MM.1S (cell line): ENCODE measurements around the gene SHFL.

Source experiments
- EZH2phosphoT487 ChIP-seq: fragments of 300-600 bp; sonication (generic); IDR thresholded peaks from 2 replicates; pipeline ENCODE4 v1.6.1; 2018; ENCODE audit warnings: antibody characterized with exemption, low read length
- TF ChIP-seq, protein P1 (sequence below): fragments of 300-600 bp; sonication (generic); IDR thresholded peaks from 2 replicates; pipeline ENCODE4 v1.5.1; 2016; ENCODE audit warnings: antibody characterized with exemption, low read length, mixed read lengths

- TF ChIP-seq, protein P1, sequence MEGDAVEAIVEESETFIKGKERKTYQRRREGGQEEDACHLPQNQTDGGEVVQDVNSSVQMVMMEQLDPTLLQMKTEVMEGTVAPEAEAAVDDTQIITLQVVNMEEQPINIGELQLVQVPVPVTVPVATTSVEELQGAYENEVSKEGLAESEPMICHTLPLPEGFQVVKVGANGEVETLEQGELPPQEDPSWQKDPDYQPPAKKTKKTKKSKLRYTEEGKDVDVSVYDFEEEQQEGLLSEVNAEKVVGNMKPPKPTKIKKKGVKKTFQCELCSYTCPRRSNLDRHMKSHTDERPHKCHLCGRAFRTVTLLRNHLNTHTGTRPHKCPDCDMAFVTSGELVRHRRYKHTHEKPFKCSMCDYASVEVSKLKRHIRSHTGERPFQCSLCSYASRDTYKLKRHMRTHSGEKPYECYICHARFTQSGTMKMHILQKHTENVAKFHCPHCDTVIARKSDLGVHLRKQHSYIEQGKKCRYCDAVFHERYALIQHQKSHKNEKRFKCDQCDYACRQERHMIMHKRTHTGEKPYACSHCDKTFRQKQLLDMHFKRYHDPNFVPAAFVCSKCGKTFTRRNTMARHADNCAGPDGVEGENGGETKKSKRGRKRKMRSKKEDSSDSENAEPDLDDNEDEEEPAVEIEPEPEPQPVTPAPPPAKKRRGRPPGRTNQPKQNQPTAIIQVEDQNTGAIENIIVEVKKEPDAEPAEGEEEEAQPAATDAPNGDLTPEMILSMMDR = no peak
- no peak for TF ChIP-seq EZH2phosphoT487
Observed at GRCh38 chr19:10043286-10043927, 42.7 kb upstream of the SHFL start.
